NCI-H748 (cell line): ENCODE measurements around the gene G2E3.
A peak's percentile ranks its signal among the peaks of the same experiment; 100 is the strongest.
"Not testable (repeated sequence)": the region's sequence is repeated elsewhere in the genome, so short reads cannot be mapped to it uniquely, and the experiment has no call there.

Experiments
- DNase-seq: peaks from one replicate; lab custom pipeline; 2025; ENCODE audit not compliant: unreplicated experiment; lab: John Stamatoyannopoulos, UW

The G2E3 gene

GRCh38 chr14:30559638-30560091 lies 707 bp downstream of the G2E3 start:
- DNase-seq, result peak; percentile 56

- no peak for DNase-seq
Measured at GRCh38 chr14:30560581-30560980, 1.6 kb downstream of the G2E3 start.

- no peak for DNase-seq
Measured at GRCh38 chr14:30564235-30564867, 5.4 kb downstream of the G2E3 start.

- DNase-seq, result no peak
Measured at GRCh38 chr14:30564868-30565248, 5.9 kb downstream of the G2E3 start.

- DNase-seq, result no peak
Measured at GRCh38 chr14:30569216-30569902, 10.4 kb downstream of the G2E3 start.

GRCh38 chr14:30569903-30570226 lies 10.9 kb downstream of the G2E3 start:
- no peak for DNase-seq

- DNase-seq, result no peak
Measured at GRCh38 chr14:30572237-30572636, 13.3 kb downstream of the G2E3 start.

GRCh38 chr14:30572771-30573170 lies 13.8 kb downstream of the G2E3 start:
- no peak for DNase-seq

GRCh38 chr14:30573226-30573814 lies 14.4 kb downstream of the G2E3 start:
- DNase-seq, result no peak

GRCh38 chr14:30573966-30574365 lies 15.0 kb downstream of the G2E3 start:
- no peak for DNase-seq

- not testable (repeated sequence) for DNase-seq
Measured at GRCh38 chr14:30574777-30575176, 15.8 kb downstream of the G2E3 start.

- DNase-seq, result not testable (repeated sequence)
Measured at GRCh38 chr14:30576333-30576732, 17.4 kb downstream of the G2E3 start.

GRCh38 chr14:30580616-30581282 lies 21.8 kb downstream of the G2E3 start:
- DNase-seq, result no peak

- DNase-seq, result no peak
Measured at GRCh38 chr14:30581283-30581625, 22.3 kb downstream of the G2E3 start.

GRCh38 chr14:30582376-30582775 lies 23.4 kb downstream of the G2E3 start:
- DNase-seq, result no peak

GRCh38 chr14:30584058-30584630 lies 25.2 kb downstream of the G2E3 start:
- no peak for DNase-seq

- DNase-seq, result no peak
Measured at GRCh38 chr14:30585204-30585603, 26.2 kb downstream of the G2E3 start.

- no peak for DNase-seq
Measured at GRCh38 chr14:30587141-30587540, 28.2 kb downstream of the G2E3 start.

- DNase-seq, result no peak
Measured at GRCh38 chr14:30588873-30589272, 29.9 kb downstream of the G2E3 start.

GRCh38 chr14:30596935-30597334 lies 38.0 kb downstream of the G2E3 start:
- no peak for DNase-seq

GRCh38 chr14:30597504-30597903 lies 38.5 kb downstream of the G2E3 start:
- no peak for DNase-seq
